GM12878 (cell line): ENCODE results near the gene CA10. TPM values are rescaled to one million over a fixed set of nuclear protein-coding genes. Genes with fewer than 3 reads are reported as not detected.

Experiments used
- ATAC-seq: fragments of 200-7000 bp; cut with Tn5 transposase; 3 replicates; pipeline ENCODE4 v1.9.1; 2020; ENCODE audit warnings: mild to moderate bottlenecking, moderate library complexity
- BruUV-seq: library from RNA; stranded (reverse); fragments of 400-500 nt; replicated peaks from 2 replicates; lab custom pipeline; 2021; lab: Mats Ljungman, UMichigan
- CTCF ChIA-PET: fragments of 300-600 bp; sonication (Branson Sonifier 250); formaldehyde crosslinking; extraction: SDS; loops from one replicate; lab custom pipeline; 2021; ENCODE audit warnings: inconsistent platforms; lab: Yijun Ruan, JAX
- POLR2A ChIA-PET: fragments of 350-600 bp; formaldehyde crosslinking; extraction: SDS; loops from one replicate; lab custom pipeline; 2021; ENCODE audit warnings: inconsistent platforms; lab: Charles Lee
- RAD21 ChIA-PET: fragments of 300-600 bp; sonication (Branson Sonifier 250); formaldehyde crosslinking; loops from one replicate; lab custom pipeline; 2023; ENCODE audit warnings: antibody characterized with exemption; ENCODE audit not compliant: unreplicated experiment; lab: Charles Lee
- SMC1A ChIA-PET: fragments of 300-600 bp; sonication (Branson Sonifier 250); formaldehyde crosslinking; loops from one replicate; lab custom pipeline; 2023; ENCODE audit not compliant: unreplicated experiment, uncharacterized antibody; lab: Charles Lee
- DNase-seq: peaks from one replicate; pipeline ENCODE4 v3.0.0-alpha.2; 2011; ENCODE audit warnings: low read depth, low spot score
- FAIRE-seq: peaks from 3 replicates; lab custom pipeline; 2011; peaks lifted over from hg19 to GRCh38; lab: Jason Lieb, UNC
- H2AFZ ChIP-seq: 2 replicates; pipeline ENCODE4 v1.6.0; 2011; ENCODE audit warnings: low read depth, low read length, control low read depth; ENCODE audit not compliant: control insufficient read depth
- H3K27ac ChIP-seq: 2 replicates; pipeline ENCODE4 v1.5.1; 2011; ENCODE audit warnings: control low read depth; ENCODE audit not compliant: control insufficient read depth, insufficient read depth
- H3K27me3 ChIP-seq, 2 experiments: replicated peaks in 1 of 2; 2 replicates each; pipeline versions ENCODE4 v1.6.0 to v1.6.1; 2011; ENCODE audit warnings: low read length in 1 of 2; ENCODE audit not compliant: control insufficient read depth in 2 of 2, insufficient read depth in 2 of 2
- H3K36me3 ChIP-seq, 2 experiments: 2 replicates each; pipeline ENCODE4 v1.5.1; 2011; ENCODE audit warnings: low read length in 1 of 2; ENCODE audit not compliant: control insufficient read depth in 2 of 2, insufficient read depth in 2 of 2
- H3K4me1 ChIP-seq: 2 replicates; pipeline ENCODE4 v1.6.1; 2011; ENCODE audit warnings: mild to moderate bottlenecking, low read length, moderate library complexity, mixed read lengths; ENCODE audit not compliant: control insufficient read depth, insufficient read depth
- H3K4me2 ChIP-seq: 2 replicates; pipeline ENCODE4 v1.6.0; 2011; ENCODE audit warnings: control low read depth; ENCODE audit not compliant: control insufficient read depth, insufficient read depth
- H3K4me3 ChIP-seq: fragments of 200-600 bp; sonication (generic); 2 replicates; pipeline ENCODE4 v1.5.1; 2016
- H3K79me2 ChIP-seq: 2 replicates; pipeline ENCODE4 v1.6.0; 2011; ENCODE audit warnings: low read length; ENCODE audit not compliant: control insufficient read depth, insufficient read depth
- H3K9ac ChIP-seq: 2 replicates; pipeline ENCODE4 v1.8.0; 2011; ENCODE audit warnings: low read length, control low read depth, mixed read lengths; ENCODE audit not compliant: control insufficient read depth, insufficient read depth
- H3K9me3 ChIP-seq: replicated peaks from 3 replicates; pipeline ENCODE4 v1.5.1; 2011; ENCODE audit warnings: mild to moderate bottlenecking, low read length; ENCODE audit not compliant: control insufficient read depth, insufficient read depth
- H4K20me1 ChIP-seq: 2 replicates; pipeline ENCODE4 v1.6.0; 2011; ENCODE audit not compliant: control insufficient read depth, insufficient read depth
- EED ChIP-seq: sonication (generic); IDR thresholded peaks from 2 replicates; pipeline ENCODE4 v1.6.1; 2016; ENCODE audit warnings: antibody characterized with exemption, low read depth
- EP300 ChIP-seq, 2 experiments: fragments of 150-350 bp in 1 of 2; IDR thresholded peaks; 2 replicates each; pipeline ENCODE4 v1.6.1; 2011 to 2012; ENCODE audit warnings: low read depth in 2 of 2, low read length in 2 of 2, borderline replicate concordance in 1 of 2, improper control_type of control experiment in 1 of 2, inconsistent platforms in 1 of 2; ENCODE audit not compliant: control insufficient read depth in 1 of 2
- ESRRA ChIP-seq: IDR thresholded peaks from 2 replicates; pipeline ENCODE4 v1.6.1; 2012; ENCODE audit warnings: mild to moderate bottlenecking, low read length, improper control_type of control experiment
- HDAC2 ChIP-seq: fragments of 200-600 bp; sonication (generic); IDR thresholded peaks from 2 replicates; pipeline ENCODE4 v1.6.1; 2017
- HDAC6 ChIP-seq: fragments of 200-600 bp; sonication (generic); IDR thresholded peaks from one replicate; pipeline ENCODE4 v1.8.0; 2017; ENCODE audit warnings: antibody characterized with exemption; ENCODE audit not compliant: unreplicated experiment
- IKZF2 ChIP-seq, 2 experiments: fragments of 450-650 bp; IDR thresholded peaks; 2 replicates each; pipeline ENCODE4 v1.6.1; 2017; ENCODE audit warnings: mild to moderate bottlenecking in 2 of 2, moderate library complexity in 2 of 2
- MYB ChIP-seq: fragments of 150-350 bp; IDR thresholded peaks from 2 replicates; pipeline ENCODE4 v1.6.1; 2014; ENCODE audit warnings: mild to moderate bottlenecking, low read depth, low read length, borderline replicate concordance
- NR2C2 ChIP-seq: IDR thresholded peaks from 2 replicates; pipeline ENCODE4 v1.6.1; 2011; ENCODE audit warnings: borderline replicate concordance, low read depth; ENCODE audit not compliant: control insufficient read depth, insufficient read length
- PAX5 ChIP-seq: IDR thresholded peaks from 2 replicates; pipeline ENCODE4 v1.6.1; 2011; ENCODE audit warnings: low read depth, low read length, borderline replicate concordance
- SMAD1 ChIP-seq: fragments of 450-650 bp; IDR thresholded peaks from 2 replicates; pipeline ENCODE4 v1.6.1; 2018; ENCODE audit warnings: mild to moderate bottlenecking, low read depth; ENCODE audit not compliant: partially characterized antibody
- ZBED1 ChIP-seq: IDR thresholded peaks from 2 replicates; pipeline ENCODE4 v1.6.1; 2016; ENCODE audit warnings: borderline replicate concordance
- ZNF217 ChIP-seq: fragments of 450-650 bp; IDR thresholded peaks from 2 replicates; pipeline ENCODE4 v1.6.1; 2017; ENCODE audit warnings: antibody characterized with exemption, mild to moderate bottlenecking
- ZNF274 ChIP-seq: IDR thresholded peaks from one replicate; pipeline ENCODE4 v1.8.0; 2011; ENCODE audit not compliant: insufficient read length, insufficient read depth
- ZNF384 ChIP-seq: IDR thresholded peaks from 2 replicates; pipeline ENCODE4 v1.6.1; 2012; ENCODE audit warnings: low read depth, mild to moderate bottlenecking, low read length, improper control_type of control experiment, borderline replicate concordance
- in situ Hi-C: fragments of 300-500 bp; cut with MboI; formaldehyde crosslinking; loops from 9 replicates; pipeline ENCODE4 v1.14.3; 2018; ENCODE audit warnings: mixed read lengths
- intact Hi-C: fragments of 100-400 bp; cut with micrococcal nuclease; formaldehyde crosslinking; loops from one replicate; pipeline ENCODE4 v1.14.2; 2022; ENCODE audit not compliant: unreplicated experiment
- polyA plus RNA-seq, 11 experiments: library from polyadenylated mRNA; depleted of rRNA in 4 of 11; unstranded in 6 of 11; stranded (reverse) in 5 of 11; fragments of >200 nt; fragmentation: Nextera tagmentation in 4 of 11; fragmentation: Illumina TruSeq in 1 of 11; extraction: Ambion mirVana in 4 of 11; extraction: Trizol in 1 of 11; gene quantifications; 1 replicate in 1 of 11; 2 replicates in 10 of 11; pipeline versions ENCODE4 v1.2.1 to v1.2.3, GENCODE V29; 2011 to 2016; ENCODE audit warnings: inconsistent platforms in 2 of 11, missing spikeins in 2 of 11, low read depth in 1 of 11
- total RNA-seq, 4 experiments: library from RNA; depleted of rRNA in 3 of 4; stranded (reverse); fragments of >200 nt in 3 of 4; fragmentation: Illumina TruSeq in 1 of 4; extraction: Trizol in 1 of 4; gene quantifications; 2 replicates each; pipeline versions ENCODE4 v1.2.1 to v1.2.3, GENCODE V29; 2013 to 2021
- TF ChIP-seq, protein P1 (sequence below): fragments of 450-650 bp; IDR thresholded peaks from 2 replicates; pipeline ENCODE4 v1.6.1; 2017; ENCODE audit warnings: mild to moderate bottlenecking, low read depth, inconsistent platforms; ENCODE audit not compliant: poor library complexity, severe bottlenecking
- TF ChIP-seq, protein P2 (sequence below): fragments of 450-650 bp; IDR thresholded peaks from 2 replicates; pipeline ENCODE4 v1.6.1; 2016; ENCODE audit warnings: mild to moderate bottlenecking, moderate library complexity, borderline replicate concordance

Gene CA10
- total and polyA plus RNA-seq, 10 of the 15 experiments (the other 5 are each of a cell fraction or from before 2014, with no cell fraction given), result not detected

GRCh38 chr17:51815097-51815496 is 343.4 kb downstream of the CA10 start (continued):
- TF ChIP-seq PAX5 (no peak), HDAC6 (no peak), ZNF274 (no peak), IKZF2 (IDR thresholded peaks at IDR 0.05) (no peak), ZNF384 (no peak)
- TF ChIP-seq, all 136 proteins: peak for 0

DNA sequence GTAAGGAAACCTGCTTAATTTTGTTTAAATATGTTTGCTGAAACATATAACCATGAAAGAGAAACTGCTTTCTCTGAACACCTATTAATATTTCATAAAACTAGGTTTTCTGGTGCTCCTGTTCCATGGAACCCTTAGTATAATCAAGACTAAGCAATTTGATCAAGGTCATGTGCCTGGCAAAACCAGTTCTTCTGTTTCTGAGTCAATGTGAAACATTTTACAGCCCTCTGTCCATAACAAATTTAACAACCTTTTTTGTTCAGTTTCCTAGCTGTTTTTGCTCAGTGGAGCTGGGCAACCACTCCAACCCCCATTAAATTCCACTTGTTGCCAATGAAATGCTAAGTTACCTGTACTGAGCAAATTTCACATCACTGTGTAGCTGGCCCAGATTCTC is 344.0 kb downstream of the CA10 start:
- Histone ChIP-seq H3K9me3 (no peaks in the 10 kb centered on the region), H3K79me2 (no peaks in the 10 kb centered on the region), H3K9ac (no peak overlapping the region), H2AFZ (no peak overlapping the region), H3K4me3 (no peak overlapping the region), H3K4me2 (no peak overlapping the region), H3K36me3 (no peaks in the 10 kb centered on the region), H4K20me1 (no peaks in the 10 kb centered on the region), H3K27ac (no peak overlapping the region), H3K27me3 (no peaks in the 10 kb centered on the region), H3K4me1 (no peaks in the 10 kb centered on the region)
- DNase-seq, result no peak
- no peak for ATAC-seq
- no TSS peak for BruUV-seq
- ChIA-PET RAD21 (no interaction called here), POLR2A (no interaction called here), CTCF (no interaction called here), SMC1A (no interaction called here)
- TF ChIP-seq, protein P1, sequence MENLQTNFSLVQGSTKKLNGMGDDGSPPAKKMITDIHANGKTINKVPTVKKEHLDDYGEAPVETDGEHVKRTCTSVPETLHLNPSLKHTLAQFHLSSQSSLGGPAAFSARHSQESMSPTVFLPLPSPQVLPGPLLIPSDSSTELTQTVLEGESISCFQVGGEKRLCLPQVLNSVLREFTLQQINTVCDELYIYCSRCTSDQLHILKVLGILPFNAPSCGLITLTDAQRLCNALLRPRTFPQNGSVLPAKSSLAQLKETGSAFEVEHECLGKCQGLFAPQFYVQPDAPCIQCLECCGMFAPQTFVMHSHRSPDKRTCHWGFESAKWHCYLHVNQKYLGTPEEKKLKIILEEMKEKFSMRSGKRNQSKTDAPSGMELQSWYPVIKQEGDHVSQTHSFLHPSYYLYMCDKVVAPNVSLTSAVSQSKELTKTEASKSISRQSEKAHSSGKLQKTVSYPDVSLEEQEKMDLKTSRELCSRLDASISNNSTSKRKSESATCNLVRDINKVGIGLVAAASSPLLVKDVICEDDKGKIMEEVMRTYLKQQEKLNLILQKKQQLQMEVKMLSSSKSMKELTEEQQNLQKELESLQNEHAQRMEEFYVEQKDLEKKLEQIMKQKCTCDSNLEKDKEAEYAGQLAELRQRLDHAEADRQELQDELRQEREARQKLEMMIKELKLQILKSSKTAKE, result no peak
- TF ChIP-seq SMAD1, result no peak
- TF ChIP-seq ESRRA, result no peak
- no peak for TF ChIP-seq ZBED1
- no peak for TF ChIP-seq EP300 (IDR thresholded peaks at IDR 0.05; ENCODE audit: borderline replicate concordance in 1 of 2, control insufficient read depth in 1 of 2, low read depth in 2 of 2, low read length in 2 of 2)
- TF ChIP-seq HDAC2, result no peak
- TF ChIP-seq NR2C2, result no peak
- no peak for TF ChIP-seq ZNF274
- TF ChIP-seq IKZF2 (IDR thresholded peaks at IDR 0.05), result no peak
- TF ChIP-seq EED, result no peak
- TF ChIP-seq MYB, result no peak
- TF ChIP-seq, protein P2, sequence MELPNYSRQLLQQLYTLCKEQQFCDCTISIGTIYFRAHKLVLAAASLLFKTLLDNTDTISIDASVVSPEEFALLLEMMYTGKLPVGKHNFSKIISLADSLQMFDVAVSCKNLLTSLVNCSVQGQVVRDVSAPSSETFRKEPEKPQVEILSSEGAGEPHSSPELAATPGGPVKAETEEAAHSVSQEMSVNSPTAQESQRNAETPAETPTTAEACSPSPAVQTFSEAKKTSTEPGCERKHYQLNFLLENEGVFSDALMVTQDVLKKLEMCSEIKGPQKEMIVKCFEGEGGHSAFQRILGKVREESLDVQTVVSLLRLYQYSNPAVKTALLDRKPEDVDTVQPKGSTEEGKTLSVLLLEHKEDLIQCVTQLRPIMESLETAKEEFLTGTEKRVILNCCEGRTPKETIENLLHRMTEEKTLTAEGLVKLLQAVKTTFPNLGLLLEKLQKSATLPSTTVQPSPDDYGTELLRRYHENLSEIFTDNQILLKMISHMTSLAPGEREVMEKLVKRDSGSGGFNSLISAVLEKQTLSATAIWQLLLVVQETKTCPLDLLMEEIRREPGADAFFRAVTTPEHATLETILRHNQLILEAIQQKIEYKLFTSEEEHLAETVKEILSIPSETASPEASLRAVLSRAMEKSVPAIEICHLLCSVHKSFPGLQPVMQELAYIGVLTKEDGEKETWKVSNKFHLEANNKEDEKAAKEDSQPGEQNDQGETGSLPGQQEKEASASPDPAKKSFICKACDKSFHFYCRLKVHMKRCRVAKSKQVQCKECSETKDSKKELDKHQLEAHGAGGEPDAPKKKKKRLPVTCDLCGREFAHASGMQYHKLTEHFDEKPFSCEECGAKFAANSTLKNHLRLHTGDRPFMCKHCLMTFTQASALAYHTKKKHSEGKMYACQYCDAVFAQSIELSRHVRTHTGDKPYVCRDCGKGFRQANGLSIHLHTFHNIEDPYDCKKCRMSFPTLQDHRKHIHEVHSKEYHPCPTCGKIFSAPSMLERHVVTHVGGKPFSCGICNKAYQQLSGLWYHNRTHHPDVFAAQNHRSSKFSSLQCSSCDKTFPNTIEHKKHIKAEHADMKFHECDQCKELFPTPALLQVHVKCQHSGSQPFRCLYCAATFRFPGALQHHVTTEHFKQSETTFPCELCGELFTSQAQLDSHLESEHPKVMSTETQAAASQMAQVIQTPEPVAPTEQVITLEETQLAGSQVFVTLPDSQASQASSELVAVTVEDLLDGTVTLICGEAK, result no peak
- no peak for TF ChIP-seq ZNF217
- FAIRE-seq, result no peak
- intact Hi-C loops, result no loop called here
- in situ Hi-C loops, result no loop called here
